Heart right ventricle (tissue), 16 donors: ENCODE data around the gene RTN4. TPM values are rescaled to one million over a fixed set of nuclear protein-coding genes. Genes with fewer than 3 reads are reported as not detected.
"Not testable (repeated sequence)": the region's sequence is repeated elsewhere in the genome, so short reads cannot be mapped to it uniquely, and the experiment has no call there.

Experiments used
- ATAC-seq, 8 donors: fragments of 200-7000 bp; cut with Tn5 transposase; one replicate each; pipeline ENCODE4 v1.9.1; 2020; ENCODE audit warnings: mild to moderate bottlenecking in 8 of 8, moderate library complexity in 8 of 8, moderate number of reproducible peaks in 1 of 8
- DNase-seq, 2 donors: peaks; one replicate each; pipeline ENCODE4 v3.0.0-alpha.2; 2020
- H3K27ac ChIP-seq, 10 donors: fragments of 200-600 bp; sonication (generic) in 2 of 10; one replicate each; pipeline versions ENCODE4 v1.5.0 to v1.8.0; 2020 to 2022; ENCODE audit warnings: mild to moderate bottlenecking in 3 of 10
- H3K27me3 ChIP-seq, 7 donors: fragments of 200-600 bp; one replicate each; pipeline ENCODE4 v1.8.0; 2021 to 2022; ENCODE audit warnings: mild to moderate bottlenecking in 2 of 7
- H3K36me3 ChIP-seq, 9 donors: fragments of 200-600 bp; sonication (generic) in 1 of 9; one replicate each; pipeline versions ENCODE4 v1.5.0 to v1.8.0; 2020 to 2022; ENCODE audit warnings: mild to moderate bottlenecking in 2 of 9
- H3K4me1 ChIP-seq, 9 donors: fragments of 200-600 bp; sonication (generic) in 1 of 9; one replicate each; pipeline versions ENCODE4 v1.5.0 to v1.8.0; 2020 to 2022; ENCODE audit warnings: mild to moderate bottlenecking in 4 of 9
- H3K4me3 ChIP-seq, 10 donors: fragments of 200-600 bp; sonication (generic) in 2 of 10; one replicate each; pipeline versions ENCODE4 v1.5.0 to v1.8.0; 2020 to 2022; ENCODE audit warnings: mild to moderate bottlenecking in 7 of 10, moderate library complexity in 2 of 10
- H3K9me3 ChIP-seq, 11 donors: fragments of 200-600 bp in 10 of 11; sonication (generic) in 2 of 11; one replicate each; pipeline versions ENCODE4 v1.5.0 to v1.8.0; 2013 to 2022; ENCODE audit warnings: mild to moderate bottlenecking in 2 of 11, control low read depth in 1 of 11, moderate library complexity in 1 of 11
- CTCF ChIP-seq, 9 donors: fragments of 200-600 bp; sonication (generic) in 2 of 9; IDR thresholded peaks; one replicate each; pipeline versions ENCODE4 v1.5.0 to v1.8.0; 2021 to 2022; ENCODE audit warnings: antibody characterized with exemption in 9 of 9, mild to moderate bottlenecking in 5 of 9, moderate library complexity in 1 of 9
- WGBS, 2 donors: extraction: QIAGEN DNeasy Blood & Tissue Kit; methylation state at CpG; one replicate each; pipeline ENCODE4 v1.1.7; 2013; ENCODE audit warnings: inconsistent platforms in 1 of 2; 5-methylcytosine and 5-hydroxymethylcytosine counted together
- intact Hi-C, 10 donors: fragments of 100-400 bp; cut with DNase I; formaldehyde crosslinking; loops; one replicate each; pipeline versions ENCODE4 v1.11.1 to v1.14.2; 2022
- polyA plus RNA-seq, 2 donors: library from polyadenylated mRNA; stranded (reverse); fragments of 200-250 nt; gene quantifications; one replicate each; pipeline ENCODE4 v1.2.3, GENCODE V29; 2013
- total RNA-seq, 10 donors: library from RNA; stranded (reverse); fragmentation: NEBNext Ultra II Directional in 3 of 10; extraction: Animal tissue kit (Norgen Biotek cat#: 25700) in 3 of 10; gene quantifications; one replicate each; pipeline versions ENCODE4 v1.2.1 to v1.2.4, GENCODE V29; 2021 to 2023
- donor health status: Arrhythmogenic right ventricular cardiomyopathy.
- donor health status: ischemic (EF 13 %, LVEDD 7.1; RV severe dilation, severe dysfunction).
- donor health status: healthy with polysubstance abuse.
- donor health status: DM: no; HTN: yes; CAD: no.
- donor health status: DM: no; HTN: no; CAD: no.
- donor health status: ischemic (EF 25% LVEDD 6.9; RV normal size, moderate dysfunction).
- donor health status: ischemic (EF 25% LVEDD 5.7; RV mildly dilated, moderate dysfunction).
- donor health status: healthy.
- donor health status: DM: yes; HTN: yes; CAD: no.
- donor health status: Ischemic cardiomyopathy.
- donor health status: ischemic (EF 35%, LVEDD 5.7; RV mildly dilated, moderate dysfunction).
- donor health status: nonischemic (EF 11% LVEDD 7.7; RV severe dilation, severe dysfunction).
- donor health status: DM: yes; HTN: yes; CAD: no.
- donor health status: PGD.
- donor health status: ischemic (EF 29% LVEDD 5.4; RV normal size, mild dysfunction).
- donor health status: nonischemic (EF 23%, LVEDD 6.1; RV moderate dilation, normal function).

The RTN4 gene
- total and polyA plus RNA-seq, 12 donors = 40.6 to 163 (median 95.3) TPM

- intact Hi-C loops = loop anchor here in 1 of 10 donors (10.0 kb wide), 1 partner anchor 81 kb away; no protein-coding TSS in a partner anchor
Observed at GRCh38 chr2:54995553-54995952, 54.7 kb downstream of the RTN4 start.

GRCh38 chr2:54990694-54991093 is 59.6 kb downstream of the RTN4 start:
- not testable (repeated sequence) for H3K4me3 ChIP-seq, H3K27ac ChIP-seq, H3K27me3 ChIP-seq, DNase-seq, H3K9me3 ChIP-seq, ATAC-seq
- intact Hi-C loops = loop anchor here in 1 of 10 donors (10.0 kb wide), 1 partner anchor 76 kb away; no protein-coding TSS in a partner anchor
- peaks cover 0 to 19% (median 4%) of the 10 kb centered on the region in 9 donors for H3K36me3 ChIP-seq
- 98% methylated on average over 19 of the region's 19 CpGs for WGBS, 2 donors
- peaks cover 0 to 45% (median 20%) of the 10 kb centered on the region in 9 donors for H3K4me1 ChIP-seq

More at GRCh38 chr2:54995553-54995952, 54.7 kb downstream of the RTN4 start:
- Histone ChIP-seq H3K27ac (no peak overlapping the region), H3K4me1 (peaks cover 0 to 59% (median 26%) of the 10 kb centered on the region in 9 donors), H3K9me3 (no peaks in the 10 kb centered on the region), H3K4me3 (no peak overlapping the region), H3K27me3 (no peaks in the 10 kb centered on the region), H3K36me3 (no peaks in the 10 kb centered on the region)
- TF ChIP-seq CTCF (IDR thresholded peaks at IDR 0.05) = no peak
- ATAC-seq = peak in 1 of 8 donors; percentile 31
- 95 to 98% methylated on average over 3 of the region's 3 CpGs for WGBS, 2 donors
- no peak for DNase-seq

- peaks cover 0 to 38% (median 4%) of the 10 kb centered on the region in 9 donors for H3K36me3 ChIP-seq
- H3K9me3 ChIP-seq = no peaks in the 10 kb centered on the region
- DNase-seq (no peak), ATAC-seq (peak in 1 of 8 donors; percentile 63)
- TF ChIP-seq CTCF (IDR thresholded peaks at IDR 0.05) = no peak
- H3K27me3 ChIP-seq = no peaks in the 10 kb centered on the region
- peaks cover 0 to 48% (median 32%) of the 10 kb centered on the region in 9 donors for H3K4me1 ChIP-seq
- 88 to 95% methylated on average over 3 of the region's 3 CpGs for WGBS, 2 donors
- no peak overlapping the region for H3K27ac ChIP-seq
- intact Hi-C loops = no loop called here
- H3K4me3 ChIP-seq = no peak overlapping the region
Observed at GRCh38 chr2:54988612-54989011, 61.6 kb downstream of the RTN4 start.

GRCh38 chr2:54986264-54986663 is 64.0 kb downstream of the RTN4 start:
- DNase-seq (no peak), ATAC-seq (no peak)
- Histone ChIP-seq H3K4me3 (no peak overlapping the region), H3K36me3 (peaks cover 0 to 59% (median 4%) of the 10 kb centered on the region in 9 donors), H3K9me3 (no peaks in the 10 kb centered on the region), H3K27me3 (no peaks in the 10 kb centered on the region), H3K27ac (no peak overlapping the region), H3K4me1 (peaks cover 0 to 61% (median 40%) of the 10 kb centered on the region in 9 donors)
- WGBS, 2 donors = 69 to 79% methylated on average over 3 of the region's 3 CpGs
- intact Hi-C loops = no loop called here
- no peak for TF ChIP-seq CTCF (IDR thresholded peaks at IDR 0.05)

GRCh38 chr2:54984476-54984875 is 65.8 kb downstream of the RTN4 start:
- TF ChIP-seq CTCF (IDR thresholded peaks at IDR 0.05) = no peak
- no peaks in the 10 kb centered on the region for H3K27me3 ChIP-seq
- H3K9me3 ChIP-seq = no peaks in the 10 kb centered on the region
- peaks cover 0 to 69% (median 47%) of the 10 kb centered on the region in 9 donors for H3K4me1 ChIP-seq
- peaks cover 0 to 70% (median 4%) of the 10 kb centered on the region in 9 donors for H3K36me3 ChIP-seq
- no peak overlapping the region for H3K4me3 ChIP-seq
- no peak for DNase-seq
- no peak for ATAC-seq
- no peak overlapping the region for H3K27ac ChIP-seq
- intact Hi-C loops = no loop called here
